GM12891 (cell line): ENCODE data around the gene VTI1A.

Source experiments
- PAX5 ChIP-seq: IDR thresholded peaks from 2 replicates; pipeline ENCODE4 v1.6.1; 2011; ENCODE audit warnings: low read length, moderate library complexity, mild to moderate bottlenecking; ENCODE audit not compliant: insufficient read depth, severe bottlenecking
- POLR2A ChIP-seq: IDR thresholded peaks from 2 replicates; pipeline ENCODE4 v1.6.1; 2011; ENCODE audit warnings: low read depth, low read length, control low read depth
- POLR2AphosphoS5 ChIP-seq: IDR thresholded peaks from 2 replicates; pipeline ENCODE4 v1.6.1; 2011; ENCODE audit warnings: low read depth, low read length, control low read depth
- SPI1 ChIP-seq: IDR thresholded peaks from 2 replicates; pipeline ENCODE4 v1.6.1; 2011; ENCODE audit warnings: low read depth, low read length, control low read depth
- TAF1 ChIP-seq: IDR thresholded peaks from 2 replicates; pipeline ENCODE4 v1.6.1; 2011; ENCODE audit warnings: low read depth, low read length, control low read depth

- TF ChIP-seq POLR2A: no peak
- no peak for TF ChIP-seq POLR2AphosphoS5
- TF ChIP-seq PAX5: no peak
- no peak for TF ChIP-seq TAF1
- TF ChIP-seq SPI1: no peak
Observed at GRCh38 chr10:112794201-112794600, 347.2 kb downstream of the VTI1A start.
